HG03521 (cell line): Measurements from ENCODE around the gene MARCHF5.
"Not testable (repeated sequence)": the region's sequence is repeated elsewhere in the genome, so short reads cannot be mapped to it uniquely, and the experiment has no call there.

Source experiments
- ATAC-seq: cut with Tn5 transposase; IDR thresholded peaks from one replicate; pipeline ENCODE4 v1.9.1; 2021; ENCODE audit warnings: mild to moderate bottlenecking, moderate library complexity; ENCODE audit not compliant: unreplicated experiment

Gene MARCHF5

DNA sequence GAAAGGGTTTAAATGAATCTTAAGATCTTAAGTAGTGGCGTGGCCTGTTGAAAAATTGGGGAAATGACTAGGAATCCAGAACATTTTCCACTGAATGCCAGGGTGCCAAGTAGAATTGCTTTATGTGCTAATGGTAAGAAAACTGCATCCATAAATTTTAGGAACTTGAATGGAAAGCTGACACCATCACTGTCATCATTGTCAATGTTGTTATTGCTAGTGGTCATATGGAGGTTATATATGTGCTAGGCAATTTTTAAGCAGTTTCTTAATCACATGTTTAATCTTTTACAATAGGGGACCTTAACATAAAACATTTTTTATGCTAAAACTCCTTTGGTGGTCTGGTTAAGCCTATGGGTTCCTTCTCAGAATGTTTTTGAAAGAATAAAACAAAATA is 13.1 kb downstream of the MARCHF5 start:
- ATAC-seq = no peak

GRCh38 chr10:92305133-92306072 is 14.4 kb downstream of the MARCHF5 start:
- ATAC-seq = no peak

GRCh38 chr10:92309272-92309671 is 18.3 kb downstream of the MARCHF5 start:
- no peak for ATAC-seq

GRCh38 chr10:92313750-92314149 is 22.8 kb downstream of the MARCHF5 start:
- no peak for ATAC-seq

GRCh38 chr10:92316610-92317009 is 25.6 kb downstream of the MARCHF5 start:
- ATAC-seq = no peak

- ATAC-seq = no peak
Observed at GRCh38 chr10:92323079-92323478, 32.1 kb downstream of the MARCHF5 start.

DNA sequence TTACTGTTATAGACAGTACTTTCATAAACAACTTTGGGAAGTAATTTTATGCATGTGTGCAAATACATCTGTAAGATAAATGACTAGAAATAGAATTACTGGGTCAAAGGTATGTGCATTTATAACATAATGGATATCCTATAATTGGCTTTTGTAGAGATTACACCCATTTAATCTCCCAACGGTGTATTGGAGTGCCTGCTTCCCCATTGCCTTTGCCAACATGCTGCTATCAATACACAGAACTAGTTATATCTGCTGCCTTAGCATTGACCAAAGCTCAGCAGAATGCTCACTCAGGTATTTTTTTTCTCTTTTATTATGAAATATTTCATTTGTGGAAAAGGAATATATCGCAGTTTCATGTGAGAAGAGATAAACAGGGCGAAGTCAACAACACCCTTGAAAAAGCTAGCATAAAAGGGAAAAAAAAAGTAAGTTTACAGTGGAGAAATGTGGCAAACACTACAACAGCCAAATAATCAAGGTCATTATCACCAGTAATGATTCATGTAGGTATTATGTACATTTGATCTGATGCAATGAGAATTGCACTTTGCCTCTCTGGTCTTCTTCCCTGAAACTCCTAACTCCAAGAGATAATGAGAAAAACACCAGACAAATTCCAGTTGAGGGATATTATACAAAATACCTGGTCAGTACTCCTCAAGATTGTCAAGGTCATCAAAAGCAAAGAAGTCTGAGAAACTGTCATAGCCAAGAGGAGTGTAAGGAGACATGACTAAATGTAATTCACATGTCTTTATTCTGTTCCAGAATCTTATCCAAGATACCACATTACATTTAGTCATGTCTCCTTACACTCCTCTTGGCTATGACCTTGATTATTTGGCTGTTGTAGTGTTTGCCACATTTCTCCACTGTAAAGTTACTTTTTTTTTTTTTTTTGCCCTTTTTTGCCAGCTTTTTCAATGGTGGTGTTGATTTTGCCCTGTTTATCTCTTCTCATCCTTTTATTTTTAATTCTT is 36.8 kb downstream of the MARCHF5 start:
- no peak for ATAC-seq

GRCh38 chr10:92328993-92329392 is 38.0 kb downstream of the MARCHF5 start:
- no peak for ATAC-seq

DNA sequence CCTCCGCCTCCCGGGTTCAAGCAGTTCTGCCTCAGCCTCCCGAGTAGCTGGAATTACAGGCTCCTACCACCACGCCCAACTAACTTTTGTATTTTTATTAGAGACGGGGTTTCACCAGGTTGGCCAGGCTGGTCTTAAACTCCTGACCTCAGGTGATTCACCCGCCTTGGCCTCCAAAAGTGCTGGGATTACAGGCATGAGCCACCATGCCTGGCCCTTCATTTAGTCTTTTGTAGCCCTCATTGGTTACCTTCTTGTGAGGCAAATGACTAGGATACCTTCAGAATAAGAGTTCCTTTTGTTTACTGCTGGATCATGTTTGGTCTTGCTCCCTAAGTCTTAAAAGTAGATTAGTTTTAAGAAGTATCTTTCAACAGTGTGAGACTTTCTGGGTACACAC is 39.0 kb downstream of the MARCHF5 start:
- ATAC-seq = not testable (repeated sequence)

DNA sequence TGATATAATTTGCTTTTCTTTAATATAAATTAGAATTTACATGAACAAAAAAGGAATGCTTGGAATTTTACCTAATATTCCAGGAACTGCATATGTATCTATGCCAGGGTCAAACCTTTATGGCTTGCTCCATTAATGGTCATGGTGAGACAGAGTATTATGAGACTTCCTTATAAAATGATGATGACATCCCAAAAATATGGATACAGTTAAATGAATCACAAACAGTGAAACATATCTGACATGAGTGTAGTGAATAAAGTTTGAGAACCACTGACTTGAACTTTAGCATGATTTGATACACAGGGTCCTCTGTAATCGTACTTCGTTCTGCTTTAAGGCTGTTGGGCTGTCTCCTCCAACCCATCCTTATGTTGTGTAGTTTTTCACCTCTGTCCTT is 51.8 kb downstream of the MARCHF5 start:
- ATAC-seq = no peak

GRCh38 chr10:92345575-92345974 is 54.6 kb downstream of the MARCHF5 start:
- ATAC-seq = not testable (repeated sequence)

DNA sequence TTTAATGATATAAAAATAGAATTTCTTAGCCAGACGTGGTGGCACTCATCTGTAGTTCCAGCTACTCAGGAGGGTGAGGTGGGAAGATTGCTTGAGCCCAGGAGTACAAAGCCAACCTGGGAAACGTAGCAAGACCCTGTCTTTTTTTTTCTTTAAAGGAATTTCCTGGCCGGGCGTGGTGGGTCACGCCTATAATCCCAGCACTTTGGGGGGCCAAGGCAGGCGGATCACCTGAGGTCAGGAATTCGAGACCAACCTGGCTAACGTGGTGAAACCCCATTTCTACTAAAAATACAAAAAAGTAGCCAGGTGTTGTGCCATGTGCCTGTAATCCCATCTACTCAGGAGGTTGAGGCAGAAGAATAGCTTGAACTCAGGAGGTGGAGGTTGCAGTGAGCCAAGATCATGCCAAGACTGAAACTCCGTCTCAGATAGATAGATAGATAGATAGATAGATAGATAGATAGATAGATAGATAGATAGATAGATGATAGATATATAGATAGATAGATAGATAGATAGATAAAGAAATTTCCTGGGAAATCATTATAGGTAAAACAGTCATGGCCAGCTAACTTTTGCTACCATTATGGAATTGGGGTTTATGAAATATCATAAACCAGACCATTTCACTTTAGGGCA is 56.2 kb downstream of the MARCHF5 start:
- ATAC-seq = not testable (repeated sequence)

GRCh38 chr10:92350411-92350810 is 59.4 kb downstream of the MARCHF5 start:
- no peak for ATAC-seq

DNA sequence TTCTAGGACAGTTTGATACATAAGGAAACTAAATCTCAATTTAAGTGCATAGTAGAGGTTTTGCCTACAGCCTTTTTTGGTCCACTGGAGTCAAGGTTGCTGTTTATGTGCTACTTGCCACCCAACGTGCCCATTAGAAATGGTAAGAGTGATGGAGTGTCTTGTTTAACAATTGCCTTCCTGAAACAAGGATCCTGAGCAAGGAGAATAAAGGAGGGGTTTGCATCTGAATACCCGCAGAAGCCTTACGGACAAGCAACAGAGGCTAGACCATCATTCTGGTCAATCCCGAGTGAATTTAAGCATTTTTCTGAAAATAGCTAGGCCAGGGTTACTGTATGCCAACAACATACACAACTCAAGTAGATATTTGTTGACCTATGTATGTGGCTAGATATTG is 63.6 kb downstream of the MARCHF5 start:
- ATAC-seq = no peak

DNA sequence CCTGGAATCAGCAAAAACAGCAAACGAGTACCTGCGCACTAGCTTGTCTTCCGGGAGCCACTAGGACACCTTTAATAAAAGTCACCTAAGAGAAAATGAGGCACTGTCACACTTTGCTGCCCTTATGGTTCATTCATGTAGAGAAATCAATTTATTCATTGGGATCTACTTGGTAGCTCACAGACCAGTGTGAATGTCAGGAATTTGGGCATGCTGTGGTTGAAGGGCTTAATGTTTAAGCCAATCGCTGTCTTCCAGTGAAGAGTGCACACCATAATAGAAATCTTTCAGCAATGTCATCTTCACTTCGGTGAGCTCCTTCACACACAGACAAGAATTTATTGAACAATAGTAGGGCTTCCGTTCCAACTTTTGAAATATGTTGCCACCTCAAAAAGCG is 65.1 kb downstream of the MARCHF5 start:
- ATAC-seq = no peak

DNA sequence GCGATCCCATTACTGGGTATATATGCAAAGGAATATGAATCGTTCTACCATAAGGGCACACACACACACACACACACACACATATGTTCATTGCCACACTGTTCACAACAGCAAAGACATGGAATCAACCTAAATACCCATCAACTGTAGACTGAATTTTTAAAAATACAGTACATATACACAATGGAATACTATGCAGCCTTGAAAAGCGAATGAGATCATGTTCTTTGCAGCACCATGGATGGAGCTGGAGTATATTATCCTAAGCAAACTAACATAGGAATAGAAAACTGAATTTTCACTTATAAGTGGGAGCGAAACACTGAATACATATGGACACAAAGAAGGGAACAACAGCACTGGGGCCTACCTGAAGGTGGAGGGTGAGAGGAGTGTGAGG is 72.5 kb downstream of the MARCHF5 start:
- no peak for ATAC-seq

GRCh38 chr10:92366412-92367021 is 75.5 kb downstream of the MARCHF5 start:
- no peak for ATAC-seq

GRCh38 chr10:92377962-92378361 is 87.0 kb downstream of the MARCHF5 start:
- ATAC-seq = no peak

DNA sequence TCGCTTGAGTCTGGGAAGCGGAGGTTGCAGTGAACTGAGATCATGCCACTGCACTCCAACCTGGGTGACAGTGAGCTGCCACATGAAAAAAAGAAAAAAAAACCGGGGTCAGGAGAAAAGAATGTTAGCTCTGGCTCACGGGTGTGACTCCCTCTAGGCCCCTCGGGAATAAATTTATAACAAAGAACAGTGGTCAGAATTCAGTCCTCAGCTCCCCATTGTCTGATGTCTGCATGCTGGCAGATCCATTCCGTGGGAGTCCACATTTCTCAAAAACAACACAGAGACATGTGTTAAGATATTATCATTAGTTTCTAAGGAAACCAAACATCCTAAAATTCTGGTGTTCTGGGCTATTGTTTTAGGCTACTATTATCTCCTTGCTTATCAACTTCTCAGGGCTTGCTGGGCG is 90.6 kb downstream of the MARCHF5 start:
- ATAC-seq = no peak

DNA sequence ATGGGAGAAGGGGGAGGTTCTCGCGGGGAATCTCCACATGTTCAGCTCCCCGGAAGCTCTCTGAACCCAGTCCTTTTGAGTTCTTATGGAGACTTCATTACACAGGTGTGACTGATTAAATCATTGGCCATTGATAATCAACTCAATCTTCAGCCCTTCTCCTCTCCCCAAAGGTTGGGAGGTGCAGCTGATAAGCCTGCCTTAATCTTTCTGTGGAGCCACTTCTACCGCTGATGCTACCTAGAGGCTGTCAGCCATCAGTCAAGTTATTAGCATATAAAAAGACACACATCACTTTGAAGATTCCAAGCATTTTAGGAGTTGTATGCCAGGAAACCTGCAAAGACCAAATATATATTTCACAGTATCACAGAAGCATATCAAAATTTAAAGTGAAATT is 91.7 kb downstream of the MARCHF5 start:
- no peak for ATAC-seq

DNA sequence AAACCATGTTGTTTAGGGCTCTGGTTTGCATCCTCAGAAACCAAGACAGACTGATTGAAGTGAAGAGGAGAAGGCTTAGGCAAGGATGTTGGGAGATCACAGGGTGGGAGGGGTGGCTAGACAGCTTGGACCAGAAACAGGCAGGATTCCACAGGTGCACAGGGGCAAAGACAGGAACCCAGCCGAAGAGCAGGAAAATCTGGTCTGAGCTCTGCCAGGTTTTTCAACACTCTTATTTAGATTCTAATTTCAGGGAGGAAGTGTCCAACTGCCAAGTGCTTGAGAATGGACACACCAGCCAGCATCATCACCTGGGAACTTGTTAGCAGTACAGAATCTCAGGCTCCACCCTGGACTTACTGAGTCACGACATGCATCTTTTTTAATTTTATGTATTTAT is 93.8 kb downstream of the MARCHF5 start:
- no peak for ATAC-seq
